ENCODE results near the gene RHBDL2. TPM values are rescaled to one million over a fixed set of nuclear protein-coding genes. Genes with fewer than 3 reads are reported as not detected.

RHBDL2 gene
- total and polyA plus RNA-seq, 2 of the 13 experiments (the other 11 are each of a cell fraction or from before 2014, with no cell fraction given): 3.3 to 5.4 TPM

- in situ Hi-C loops (cut with HindIII; ENCODE audit: extremely low pct_ligation_motif_present, low pct_unique_long_range_greater_than_20kb): no loop called here
- H3K27me3 ChIP-seq (ENCODE audit: control insufficient read depth in 1 of 2, insufficient read depth in 2 of 2, low read length in 2 of 2): no peaks in the 10 kb centered on the region
- POLR2A ChIA-PET: no interaction called here
- H2AFZ ChIP-seq (ENCODE audit: low read length): no peak overlapping the region
- H3K9ac ChIP-seq (ENCODE audit: insufficient read depth, low read depth, low read length): no peak overlapping the region
- H4K20me1 ChIP-seq (ENCODE audit: insufficient read depth, low read length): no peaks in the 10 kb centered on the region
- no peak overlapping the region for H3K27ac ChIP-seq (ENCODE audit: extremely low read length, insufficient read depth, low read length)
- no TSS peak for BruUV-seq (replicated peaks)
- H3K4me3 ChIP-seq (replicated peaks in 1 of 3; ENCODE audit: insufficient read depth in 1 of 3, low read depth in 2 of 3, low read length in 3 of 3): no peak overlapping the region; a peak in 1 of 6 replicates
- no peaks in the 10 kb centered on the region for H3K79me2 ChIP-seq (ENCODE audit: insufficient read depth, low read length)
- WGBS (ENCODE audit: low lambda C conversion rate): 37% methylated on average over 4 of the region's 4 CpGs
- 0 out of 5 replicates have a peak, but pooled peaks cover 0 to 1% of the 10 kb centered on the region in 2 experiments for H3K36me3 ChIP-seq (replicated peaks in 1 of 2; ENCODE audit: control insufficient read depth in 1 of 2, insufficient read depth in 2 of 2, low read length in 2 of 2)
- no peak for FAIRE-seq
- ATAC-seq: peak; percentile 80
- H3K4me2 ChIP-seq (ENCODE audit: low read depth, low read length): peak overlapping the region; percentile 13; the same call in 1 of the 2 replicates
- H3K9me3 ChIP-seq (ENCODE audit: low read length): no peaks in the 10 kb centered on the region
- intact Hi-C loops (cut with micrococcal nuclease; ENCODE audit: unreplicated experiment): no loop called here
- DNase-seq (ENCODE audit: low spot score): peak; percentile 25
- H3K4me1 ChIP-seq (ENCODE audit: insufficient read depth, low read length): peaks cover 19% of the 10 kb centered on the region
- CTCF ChIA-PET (ENCODE audit: low intra/inter-chr PET ratio, low total read pairs): no interaction called here
- TF ChIP-seq ZNF24 (IDR thresholded peaks at IDR 0.05): peak; percentile 85; the same call in 1 of the 2 replicates
- no peak for TF ChIP-seq ZNF558 (CRISPR knock-in tag; IDR thresholded peaks at IDR 0.05; ENCODE audit: borderline replicate concordance)
- peak; percentile 59 for TF ChIP-seq ZNF687 (CRISPR knock-in tag; IDR thresholded peaks at IDR 0.05)
- peak; percentile 17; the same call in 1 of the 2 replicates for TF ChIP-seq ZMYM3 (CRISPR knock-in tag; IDR thresholded peaks at IDR 0.05)
Measured at GRCh38 chr1:38899560-38899959, 42.1 kb downstream of the RHBDL2 start.
